ENCODE results near the gene ENO1. TPM values are rescaled to one million over a fixed set of nuclear protein-coding genes. Genes with fewer than 3 reads are reported as not detected.

The ENO1 gene
- total RNA-seq, 2 donors from 2014 or later: 2,254 to 2,801 TPM

GRCh38 chr1:8858888-8859706, 19.4 kb downstream of the ENO1 start:
- no peak overlapping the region for H3K4me3 Mint-ChIP-seq
- peak overlapping the region; percentile 61 to 83 for H3K27ac Mint-ChIP-seq
- ATAC-seq: peak in 1 of 2 donors; percentile 47
- H3K36me3 Mint-ChIP-seq: peaks cover 19% of the 10 kb centered on the region
- no peaks in the 10 kb centered on the region for H3K9me3 Mint-ChIP-seq
- peaks cover 22 to 26% of the 10 kb centered on the region in 2 donors for H3K4me1 Mint-ChIP-seq (ENCODE audit: low read depth in 2 of 2)
- peak; percentile 61 for DNase-seq (ENCODE audit: low spot score)
- H3K27me3 Mint-ChIP-seq: no peaks in the 10 kb centered on the region

- H3K4me1 Mint-ChIP-seq (ENCODE audit: low read depth in 2 of 2): peaks cover 22 to 26% of the 10 kb centered on the region in 2 donors
- H3K36me3 Mint-ChIP-seq: peaks cover 14% of the 10 kb centered on the region
- H3K4me3 Mint-ChIP-seq: peak overlapping the region; percentile 25
- H3K27ac Mint-ChIP-seq: peak overlapping the region; percentile 61 to 71
- DNase-seq (ENCODE audit: low spot score) (no peak), ATAC-seq (peak; percentile 12 to 61)
- H3K27me3 Mint-ChIP-seq: no peaks in the 10 kb centered on the region
- no peaks in the 10 kb centered on the region for H3K9me3 Mint-ChIP-seq
Measured at GRCh38 chr1:8858112-8858668, 20.3 kb downstream of the ENO1 start.

- Mint-ChIP-seq H3K27me3 (no peaks in the 10 kb centered on the region), H3K4me3 (no peak overlapping the region), H3K27ac (peak overlapping the region in 1 of 2 donors; percentile 27), H3K9me3 (no peaks in the 10 kb centered on the region), H3K4me1 (ENCODE audit: low read depth in 2 of 2) (peaks cover 22% of the 10 kb centered on the region in 2 donors), H3K36me3 (peaks cover 10% of the 10 kb centered on the region)
- no peak for DNase-seq (ENCODE audit: low spot score)
- peak in 1 of 2 donors; percentile 20 for ATAC-seq
Measured at GRCh38 chr1:8856689-8857412, 21.6 kb downstream of the ENO1 start.

GRCh38 chr1:8854240-8854639, 24.2 kb downstream of the ENO1 start:
- Mint-ChIP-seq H3K4me3 (no peak overlapping the region), H3K36me3 (no peaks in the 10 kb centered on the region), H3K27ac (peak overlapping the region in 1 of 2 donors; percentile 31), H3K27me3 (no peaks in the 10 kb centered on the region), H3K9me3 (no peaks in the 10 kb centered on the region), H3K4me1 (ENCODE audit: low read depth in 2 of 2) (peaks cover 10 to 12% of the 10 kb centered on the region in 2 donors)
- ATAC-seq: no peak
- DNase-seq (ENCODE audit: low spot score): no peak

- Mint-ChIP-seq H3K9me3 (no peaks in the 10 kb centered on the region), H3K4me3 (no peak overlapping the region), H3K36me3 (no peaks in the 10 kb centered on the region), H3K27me3 (no peaks in the 10 kb centered on the region), H3K27ac (peak overlapping the region in 1 of 2 donors; percentile 74), H3K4me1 (ENCODE audit: low read depth in 2 of 2) (no peaks in the 10 kb centered on the region)
- no peak for DNase-seq (ENCODE audit: low spot score)
- ATAC-seq: no peak
Measured at GRCh38 chr1:8851060-8851459, 27.4 kb downstream of the ENO1 start.

GRCh38 chr1:8848663-8849386, 29.7 kb downstream of the ENO1 start:
- no peak overlapping the region for H3K4me3 Mint-ChIP-seq
- no peaks in the 10 kb centered on the region for H3K27me3 Mint-ChIP-seq
- no peaks in the 10 kb centered on the region for H3K4me1 Mint-ChIP-seq (ENCODE audit: low read depth in 2 of 2)
- DNase-seq (ENCODE audit: low spot score): peak; percentile 74
- no peaks in the 10 kb centered on the region for H3K9me3 Mint-ChIP-seq
- H3K36me3 Mint-ChIP-seq: no peaks in the 10 kb centered on the region
- peak; percentile 85 to 91 for ATAC-seq
- no peak overlapping the region for H3K27ac Mint-ChIP-seq

GRCh38 chr1:8847990-8848389, 30.5 kb downstream of the ENO1 start:
- H3K36me3 Mint-ChIP-seq: no peaks in the 10 kb centered on the region
- no peaks in the 10 kb centered on the region for H3K9me3 Mint-ChIP-seq
- H3K27me3 Mint-ChIP-seq: no peaks in the 10 kb centered on the region
- H3K27ac Mint-ChIP-seq: no peak overlapping the region
- no peaks in the 10 kb centered on the region for H3K4me1 Mint-ChIP-seq (ENCODE audit: low read depth in 2 of 2)
- no peak for ATAC-seq
- no peak overlapping the region for H3K4me3 Mint-ChIP-seq
- DNase-seq (ENCODE audit: low spot score): no peak

GRCh38 chr1:8846263-8846662, 32.2 kb downstream of the ENO1 start:
- Mint-ChIP-seq H3K27ac (no peak overlapping the region), H3K27me3 (no peaks in the 10 kb centered on the region), H3K4me1 (ENCODE audit: low read depth in 2 of 2) (no peaks in the 10 kb centered on the region), H3K4me3 (no peak overlapping the region), H3K36me3 (no peaks in the 10 kb centered on the region), H3K9me3 (no peaks in the 10 kb centered on the region)
- ATAC-seq: no peak
- no peak for DNase-seq (ENCODE audit: low spot score)

- DNase-seq (ENCODE audit: low spot score) (no peak), ATAC-seq (no peak)
- H3K36me3 Mint-ChIP-seq: no peaks in the 10 kb centered on the region
- no peaks in the 10 kb centered on the region for H3K9me3 Mint-ChIP-seq
- no peaks in the 10 kb centered on the region for H3K27me3 Mint-ChIP-seq
- no peak overlapping the region for H3K27ac Mint-ChIP-seq
- H3K4me1 Mint-ChIP-seq (ENCODE audit: low read depth in 2 of 2): no peaks in the 10 kb centered on the region
- no peak overlapping the region for H3K4me3 Mint-ChIP-seq
Measured at GRCh38 chr1:8845104-8846097, 33.1 kb downstream of the ENO1 start.

- H3K36me3 Mint-ChIP-seq: no peaks in the 10 kb centered on the region
- ATAC-seq (no peak), DNase-seq (ENCODE audit: low spot score) (no peak)
- H3K27ac Mint-ChIP-seq: no peak overlapping the region
- H3K9me3 Mint-ChIP-seq: no peaks in the 10 kb centered on the region
- no peaks in the 10 kb centered on the region for H3K4me1 Mint-ChIP-seq (ENCODE audit: low read depth in 2 of 2)
- no peak overlapping the region for H3K4me3 Mint-ChIP-seq
- H3K27me3 Mint-ChIP-seq: no peaks in the 10 kb centered on the region
Measured at GRCh38 chr1:8844501-8845006, 33.9 kb downstream of the ENO1 start.

GRCh38 chr1:8841395-8841794, 37.1 kb downstream of the ENO1 start:
- no peaks in the 10 kb centered on the region for H3K9me3 Mint-ChIP-seq
- H3K27ac Mint-ChIP-seq: no peak overlapping the region
- no peak overlapping the region for H3K4me3 Mint-ChIP-seq
- no peak for ATAC-seq
- no peaks in the 10 kb centered on the region for H3K4me1 Mint-ChIP-seq (ENCODE audit: low read depth in 2 of 2)
- H3K27me3 Mint-ChIP-seq: no peaks in the 10 kb centered on the region
- no peak for DNase-seq (ENCODE audit: low spot score)
- H3K36me3 Mint-ChIP-seq: no peaks in the 10 kb centered on the region

- DNase-seq (ENCODE audit: low spot score): no peak
- Mint-ChIP-seq H3K36me3 (no peaks in the 10 kb centered on the region), H3K27ac (no peak overlapping the region), H3K9me3 (no peaks in the 10 kb centered on the region), H3K27me3 (no peaks in the 10 kb centered on the region), H3K4me3 (no peak overlapping the region), H3K4me1 (ENCODE audit: low read depth in 2 of 2) (no peaks in the 10 kb centered on the region)
- no peak for ATAC-seq
Measured at GRCh38 chr1:8839990-8840389, 38.5 kb downstream of the ENO1 start.

Data from natural killer cell treated with Interleukin-12 subunit alpha and Interleukin-12 subunit beta and Interleukin-15 and Interleukin-18, amount 100 ng/mL, for 72 hours (primary cell).